CD8-positive, alpha-beta memory T cell (primary cell): ENCODE data around the gene WT1. TPM values are rescaled to one million over a fixed set of nuclear protein-coding genes. Genes with fewer than 3 reads are reported as not detected.

Experiments
- CTCF ChIA-PET: fragments of 350-600 bp; sonication (Branson Sonifier 250); formaldehyde crosslinking; loops from one replicate; lab custom pipeline; 2021; ENCODE audit warnings: antibody characterized with exemption; lab: Charles Lee
- POLR2A ChIA-PET: fragments of 350-600 bp; sonication (Branson Sonifier 250); formaldehyde crosslinking; loops from one replicate; lab custom pipeline; 2021; ENCODE audit warnings: antibody characterized with exemption; lab: Charles Lee
- DNase-seq, 5 donors: peaks; one replicate each; pipeline versions ENCODE4 v3.0.0 to v3.0.0-alpha.2; 2020 to 2022; ENCODE audit warnings: mixed read lengths in 1 of 5
- H3K27ac ChIP-seq: one replicate; pipeline ENCODE4 v1.7.0; 2013; ENCODE audit warnings: low read depth, mild to moderate bottlenecking, low read length, moderate library complexity
- H3K27me3 ChIP-seq: 2 replicates; pipeline ENCODE4 v1.7.0; 2013; ENCODE audit warnings: low read length, mild to moderate bottlenecking; ENCODE audit not compliant: insufficient read depth, poor library complexity, severe bottlenecking
- H3K36me3 ChIP-seq: 2 replicates; pipeline ENCODE4 v1.7.0; 2013; ENCODE audit warnings: mild to moderate bottlenecking, low read length, moderate library complexity; ENCODE audit not compliant: insufficient read depth
- H3K4me1 ChIP-seq: 2 replicates; pipeline ENCODE4 v1.7.0; 2013; ENCODE audit warnings: mild to moderate bottlenecking, low read length, moderate library complexity; ENCODE audit not compliant: insufficient read depth
- H3K4me3 ChIP-seq: 2 replicates; pipeline ENCODE4 v1.7.0; 2013; ENCODE audit warnings: mild to moderate bottlenecking, low read length
- H3K9me3 ChIP-seq: 2 replicates; pipeline ENCODE4 v1.7.0; 2013; ENCODE audit warnings: mild to moderate bottlenecking, low read length
- H3K27ac Mint-ChIP-seq, 8 donors: one replicate each; pipeline ENCODE4 v1.8.0; 2020 to 2021; ENCODE audit warnings: mixed read lengths in 8 of 8, mild to moderate bottlenecking in 6 of 8, inconsistent platforms in 3 of 8, moderate library complexity in 3 of 8
- H3K27me3 Mint-ChIP-seq, 2 donors: one replicate each; pipeline ENCODE4 v1.8.0; 2020 to 2021; ENCODE audit warnings: mixed read lengths in 2 of 2, mild to moderate bottlenecking in 1 of 2, moderate library complexity in 1 of 2
- H3K36me3 Mint-ChIP-seq, 3 donors: one replicate each; pipeline ENCODE4 v1.8.0; 2020 to 2021; ENCODE audit warnings: mixed read lengths in 3 of 3, inconsistent platforms in 1 of 3, mild to moderate bottlenecking in 1 of 3
- H3K4me1 Mint-ChIP-seq, 3 donors: one replicate each; pipeline ENCODE4 v1.8.0; 2020 to 2021; ENCODE audit warnings: mixed read lengths in 3 of 3, inconsistent platforms in 1 of 3, mild to moderate bottlenecking in 1 of 3
- H3K4me3 Mint-ChIP-seq, 7 donors: one replicate each; pipeline ENCODE4 v1.8.0; 2020 to 2021; ENCODE audit warnings: mixed read lengths in 7 of 7, mild to moderate bottlenecking in 6 of 7, moderate library complexity in 4 of 7, inconsistent platforms in 2 of 7
- H3K9me3 Mint-ChIP-seq, 5 donors: one replicate each; pipeline ENCODE4 v1.8.0; 2020 to 2022; ENCODE audit warnings: mixed read lengths in 5 of 5, mild to moderate bottlenecking in 3 of 5, moderate library complexity in 2 of 5, inconsistent platforms in 1 of 5
- polyA plus RNA-seq: library from polyadenylated mRNA; unstranded; fragments of 300-500 nt; fragmentation: Illumina TruSeq; gene quantifications from one replicate; pipeline ENCODE4 v1.2.3, GENCODE V29; 2021
- total RNA-seq, 2 experiments: library from RNA; stranded (reverse); gene quantifications; one replicate each; pipeline ENCODE4 v1.2.3, GENCODE V29; 2021

The WT1 gene
- total and polyA plus RNA-seq, 3 experiments from 2014 or later = not detected

DNA sequence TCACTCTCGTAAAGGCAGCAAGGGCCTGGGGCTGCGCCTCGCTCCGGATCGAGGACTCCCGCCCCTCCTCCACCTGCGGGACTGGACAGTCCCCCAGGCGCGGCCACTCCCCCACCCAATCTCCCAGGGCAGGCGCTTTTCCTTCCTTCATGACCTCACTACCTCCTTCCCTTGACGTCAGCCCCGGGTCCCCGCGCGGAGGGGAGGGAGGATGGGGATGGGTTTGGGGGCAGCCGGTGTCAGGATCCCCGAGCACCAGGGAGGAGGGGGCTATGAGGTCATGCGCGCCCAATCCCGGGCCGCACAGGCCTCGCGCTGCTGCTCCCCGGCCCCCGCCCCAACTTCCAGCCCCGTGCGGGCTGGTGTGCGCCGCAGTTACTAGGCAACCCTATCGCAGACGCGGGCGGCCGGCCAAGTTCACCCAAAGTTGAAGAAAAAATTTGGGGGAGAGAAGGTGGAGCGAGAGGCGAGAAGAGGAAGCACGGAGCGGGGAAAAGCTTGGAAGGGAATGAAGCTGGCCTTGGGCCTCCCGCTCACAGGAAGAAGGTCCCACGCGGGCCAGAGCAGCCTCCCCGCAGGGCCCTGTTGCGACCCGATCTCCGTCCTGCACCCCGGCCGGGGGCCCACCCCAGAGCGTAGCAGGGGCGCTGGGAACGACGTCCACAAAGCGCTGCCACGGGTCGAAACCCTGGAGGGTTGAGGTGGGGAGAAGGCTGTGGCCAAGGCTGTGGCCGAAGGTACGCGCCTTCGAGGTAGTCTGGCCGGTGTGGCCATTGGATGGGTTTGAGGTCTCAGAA lies 8.3 kb downstream of the WT1 start:
- peaks cover 37 to 82% of the 10 kb centered on the region in 2 donors for H3K27me3 Mint-ChIP-seq
- peak overlapping the region in 1 of 7 donors; percentile 37 for H3K4me3 Mint-ChIP-seq
- no peak overlapping the region for H3K27ac Mint-ChIP-seq
- no peak overlapping the region for H3K4me3 ChIP-seq
- H3K9me3 ChIP-seq = no peaks in the 10 kb centered on the region
- peak overlapping the region; percentile 45 for H3K27ac ChIP-seq
- no peaks in the 10 kb centered on the region for H3K36me3 ChIP-seq
- POLR2A ChIA-PET = no interaction called here
- CTCF ChIA-PET = no interaction called here
- H3K4me1 Mint-ChIP-seq = peaks cover 3 to 14% (median 8%) of the 10 kb centered on the region in 3 donors
- peaks cover 0 to 1% (median 0%) of the 10 kb centered on the region in 3 donors for H3K36me3 Mint-ChIP-seq
- peaks cover 0 to 7% (median 3%) of the 10 kb centered on the region in 5 donors for H3K9me3 Mint-ChIP-seq
- peak in 1 of 5 donors; percentile 6 for DNase-seq
- peaks cover 9% of the 10 kb centered on the region for H3K27me3 ChIP-seq
- no peaks in the 10 kb centered on the region for H3K4me1 ChIP-seq

DNA sequence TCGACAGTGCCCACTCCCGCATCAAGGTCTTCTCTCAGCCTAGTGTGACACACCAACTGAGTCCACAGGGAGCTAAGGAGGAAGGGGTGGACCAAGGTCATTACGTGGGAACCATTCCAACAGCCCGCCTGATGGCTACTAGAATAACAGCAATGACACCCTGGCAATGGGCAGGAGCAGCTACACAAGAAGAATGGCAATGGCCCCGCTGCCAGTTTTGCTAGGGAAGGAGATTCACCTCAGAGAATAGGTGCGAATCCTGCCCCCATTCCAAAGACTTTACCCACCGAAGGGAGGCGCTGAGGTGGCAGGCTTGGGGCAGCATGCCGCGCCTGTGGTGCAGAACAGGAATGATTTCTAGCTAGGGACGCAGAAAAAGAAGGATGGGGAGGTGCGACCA lies 9.1 kb downstream of the WT1 start:
- Mint-ChIP-seq H3K36me3 (peaks cover 0 to 1% (median 0%) of the 10 kb centered on the region in 3 donors), H3K27ac (no peak overlapping the region), H3K4me3 (peak overlapping the region in 1 of 7 donors; percentile 49), H3K4me1 (peaks cover 9 to 21% (median 16%) of the 10 kb centered on the region in 3 donors), H3K9me3 (peaks cover 0 to 4% (median 2%) of the 10 kb centered on the region in 5 donors), H3K27me3 (peaks cover 34 to 77% of the 10 kb centered on the region in 2 donors)
- Histone ChIP-seq H3K4me3 (no peak overlapping the region), H3K9me3 (no peaks in the 10 kb centered on the region), H3K27me3 (peaks cover 9% of the 10 kb centered on the region), H3K27ac (no peak overlapping the region), H3K36me3 (no peaks in the 10 kb centered on the region), H3K4me1 (peaks cover 7% of the 10 kb centered on the region)
- POLR2A ChIA-PET = no interaction called here
- CTCF ChIA-PET = no interaction called here
- DNase-seq = no peak

DNA sequence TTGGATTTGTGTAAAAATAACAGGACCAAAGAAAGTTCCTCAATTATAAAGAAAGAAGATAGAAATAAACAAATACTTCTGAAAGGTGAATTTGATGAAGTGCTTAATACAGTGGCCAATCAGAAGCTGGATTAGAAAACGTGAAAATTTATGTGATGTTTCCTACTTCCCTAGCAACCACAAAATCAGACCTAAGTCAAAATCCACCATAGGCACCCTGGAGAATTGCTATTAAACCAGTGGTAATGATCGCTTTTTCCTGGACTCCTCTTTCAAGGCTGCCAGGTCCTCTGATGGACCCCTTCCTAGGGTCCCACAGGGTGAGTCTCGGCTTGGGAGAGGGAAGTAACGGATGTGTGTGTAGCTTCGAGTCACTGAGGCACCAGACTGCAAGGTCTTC lies 9.6 kb downstream of the WT1 start:
- Histone ChIP-seq H3K4me3 (no peak overlapping the region), H3K27ac (no peak overlapping the region), H3K27me3 (peaks cover 9% of the 10 kb centered on the region), H3K9me3 (no peaks in the 10 kb centered on the region), H3K4me1 (peaks cover 12% of the 10 kb centered on the region), H3K36me3 (no peaks in the 10 kb centered on the region)
- H3K27me3 Mint-ChIP-seq = peaks cover 33 to 73% of the 10 kb centered on the region in 2 donors
- H3K36me3 Mint-ChIP-seq = peaks cover 0 to 1% (median 0%) of the 10 kb centered on the region in 3 donors
- POLR2A ChIA-PET = no interaction called here
- H3K4me3 Mint-ChIP-seq = no peak overlapping the region
- no peak for DNase-seq
- CTCF ChIA-PET = no interaction called here
- peaks cover 0 to 4% (median 2%) of the 10 kb centered on the region in 5 donors for H3K9me3 Mint-ChIP-seq
- no peak overlapping the region for H3K27ac Mint-ChIP-seq
- peaks cover 13 to 25% (median 20%) of the 10 kb centered on the region in 3 donors for H3K4me1 Mint-ChIP-seq

DNA sequence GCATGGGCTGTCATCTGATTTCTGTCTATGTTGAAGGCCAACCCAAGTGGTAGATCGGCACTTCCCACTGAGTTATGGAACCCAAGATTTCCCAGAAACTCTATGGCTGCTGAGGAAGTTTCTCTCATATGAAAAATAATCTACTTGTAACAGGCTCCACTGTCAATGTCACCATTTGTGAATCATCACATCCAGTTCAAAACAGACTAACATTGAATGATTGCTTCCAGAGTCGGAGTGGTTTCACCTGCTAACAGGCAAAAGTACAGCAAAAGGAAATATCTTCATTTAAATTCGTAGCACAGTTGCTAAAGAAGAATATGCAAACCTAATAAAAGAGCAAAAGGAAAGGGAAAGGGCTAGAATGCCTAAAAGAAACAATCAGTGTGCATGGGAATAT lies 12.8 kb downstream of the WT1 start:
- Mint-ChIP-seq H3K27ac (no peak overlapping the region), H3K4me1 (peaks cover 15 to 24% (median 22%) of the 10 kb centered on the region in 3 donors), H3K36me3 (no peaks in the 10 kb centered on the region), H3K4me3 (no peak overlapping the region), H3K9me3 (peaks cover 0 to 2% (median 0%) of the 10 kb centered on the region in 5 donors), H3K27me3 (peaks cover 24 to 42% of the 10 kb centered on the region in 2 donors)
- POLR2A ChIA-PET = no interaction called here
- Histone ChIP-seq H3K9me3 (no peaks in the 10 kb centered on the region), H3K4me1 (peaks cover 14% of the 10 kb centered on the region), H3K27me3 (no peaks in the 10 kb centered on the region), H3K36me3 (no peaks in the 10 kb centered on the region), H3K4me3 (no peak overlapping the region), H3K27ac (peak overlapping the region; percentile 39)
- no peak for DNase-seq
- CTCF ChIA-PET = no interaction called here

DNA sequence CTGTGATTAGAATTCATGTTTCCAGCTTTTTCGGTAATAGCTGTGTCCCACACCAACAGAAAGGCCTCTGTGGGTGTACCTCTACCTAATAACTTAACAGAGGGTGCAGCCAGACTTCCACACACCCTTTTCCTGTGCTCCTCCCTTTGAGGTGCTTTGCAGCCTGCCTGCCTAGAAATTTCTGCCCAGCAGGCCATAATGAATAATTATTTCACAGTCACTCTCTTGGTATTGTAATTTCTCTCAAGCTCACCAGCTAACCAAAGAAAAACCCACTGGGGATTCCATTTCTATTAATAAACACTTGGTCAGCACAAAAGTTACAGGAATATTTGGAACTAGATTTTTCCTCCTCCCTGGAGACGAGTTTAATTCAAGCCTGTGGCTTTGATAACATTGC lies 13.3 kb downstream of the WT1 start:
- ChIA-PET POLR2A (no interaction called here), CTCF (interaction anchor here (1.3 kb wide), 1 partner anchor 16 kb away, joined by 3 read pairs; no protein-coding TSS in a partner anchor)
- Histone ChIP-seq H3K27me3 (no peaks in the 10 kb centered on the region), H3K36me3 (no peaks in the 10 kb centered on the region), H3K9me3 (no peaks in the 10 kb centered on the region), H3K4me3 (no peak overlapping the region), H3K4me1 (peaks cover 14% of the 10 kb centered on the region), H3K27ac (peak overlapping the region; percentile 38)
- peak overlapping the region in 1 of 8 donors; percentile 29 for H3K27ac Mint-ChIP-seq
- H3K27me3 Mint-ChIP-seq = peaks cover 24 to 39% of the 10 kb centered on the region in 2 donors
- H3K4me3 Mint-ChIP-seq = no peak overlapping the region
- H3K36me3 Mint-ChIP-seq = no peaks in the 10 kb centered on the region
- H3K4me1 Mint-ChIP-seq = peaks cover 15 to 24% (median 19%) of the 10 kb centered on the region in 3 donors
- H3K9me3 Mint-ChIP-seq = peaks cover 0 to 2% (median 0%) of the 10 kb centered on the region in 5 donors
- DNase-seq = no peak

DNA sequence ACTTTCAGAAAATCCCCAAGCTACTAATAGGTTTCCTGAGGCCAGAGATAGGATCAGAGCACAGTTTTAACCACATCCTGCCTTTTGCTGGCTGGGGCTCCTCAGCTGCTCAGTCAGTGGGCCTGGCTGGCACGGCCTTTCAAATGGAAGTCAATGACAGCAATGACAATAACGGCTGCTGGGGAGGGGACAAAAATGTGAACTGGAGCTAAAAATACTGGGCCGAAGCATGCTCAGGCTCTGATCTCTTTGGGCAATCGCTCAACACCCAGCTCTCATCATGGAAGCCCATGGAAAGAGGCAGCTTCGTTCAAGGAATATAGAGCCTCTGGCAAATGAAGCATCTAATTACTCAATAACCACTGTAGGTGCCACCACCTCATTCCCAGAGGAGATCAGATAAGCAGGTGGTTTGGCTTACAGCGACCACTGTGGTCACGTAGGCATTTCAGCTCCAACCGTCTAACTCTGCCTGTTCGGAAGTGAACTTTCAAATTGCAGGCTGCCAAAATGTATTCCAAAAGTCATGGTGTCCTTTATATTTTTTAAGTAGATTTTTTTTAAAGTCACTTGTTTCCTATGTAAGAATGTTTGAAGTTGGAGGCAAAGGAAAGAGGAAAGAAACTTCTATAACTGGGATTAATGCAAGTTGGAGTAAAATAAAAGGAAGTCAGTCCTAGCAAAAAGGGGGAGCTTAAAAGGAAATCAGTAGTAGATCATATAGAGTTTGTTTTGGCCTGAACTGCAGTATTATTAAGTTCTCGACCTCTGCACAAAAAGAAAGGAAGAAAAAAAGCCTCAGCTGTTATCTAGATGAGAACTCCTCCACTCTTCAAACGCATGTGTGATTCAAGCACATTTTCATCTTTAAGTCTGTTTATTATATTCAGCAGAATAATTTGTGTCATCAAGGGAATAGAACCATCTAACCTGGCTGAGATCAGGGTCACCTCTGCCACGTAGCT lies 14.1 kb downstream of the WT1 start:
- Histone ChIP-seq H3K4me1 (peaks cover 14% of the 10 kb centered on the region), H3K27ac (peak overlapping the region; percentile 38), H3K4me3 (no peak overlapping the region), H3K9me3 (no peaks in the 10 kb centered on the region), H3K27me3 (no peaks in the 10 kb centered on the region), H3K36me3 (no peaks in the 10 kb centered on the region)
- Mint-ChIP-seq H3K9me3 (peaks cover 0 to under 1% (median 0%) of the 10 kb centered on the region in 5 donors), H3K27me3 (peaks cover 21 to 33% of the 10 kb centered on the region in 2 donors), H3K36me3 (no peaks in the 10 kb centered on the region), H3K27ac (peak overlapping the region in 3 of 8 donors; percentile 15 to 61 (median 42)), H3K4me1 (peaks cover 13 to 24% (median 15%) of the 10 kb centered on the region in 3 donors), H3K4me3 (peak overlapping the region in 4 of 7 donors; percentile 5 to 56 (median 42))
- ChIA-PET POLR2A (no interaction called here), CTCF (interaction anchor here (1.0 to 1.3 kb wide), 2 partner anchors 15 to 19 kb away, joined by 3 read pairs; no protein-coding TSS in a partner anchor)
- peak in 2 of 5 donors; percentile 11 to 32 for DNase-seq

DNA sequence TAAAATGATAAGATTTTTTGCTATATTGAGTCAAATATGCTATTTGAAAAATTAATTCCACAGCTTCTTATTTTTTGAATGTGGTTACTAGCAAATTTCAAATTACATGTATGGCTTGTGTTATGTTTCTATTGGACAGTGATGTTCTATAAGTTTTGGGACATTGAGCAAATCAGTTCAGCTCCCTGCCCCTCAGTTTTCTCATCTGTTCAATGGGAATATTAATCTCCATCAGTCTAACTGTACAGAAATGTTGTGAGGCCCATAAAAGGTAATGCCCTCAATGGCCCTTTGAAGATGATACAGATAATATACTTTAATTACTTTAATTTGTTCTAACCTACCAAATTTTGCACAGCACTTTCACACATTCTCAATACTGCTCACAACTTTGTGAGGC lies 15.2 kb downstream of the WT1 start:
- H3K27me3 ChIP-seq = no peaks in the 10 kb centered on the region
- Mint-ChIP-seq H3K27ac (no peak overlapping the region), H3K4me3 (no peak overlapping the region), H3K36me3 (no peaks in the 10 kb centered on the region), H3K9me3 (peaks cover 0 to under 1% (median 0%) of the 10 kb centered on the region in 5 donors), H3K27me3 (peaks cover 15 to 29% of the 10 kb centered on the region in 2 donors), H3K4me1 (peaks cover 12 to 24% (median 14%) of the 10 kb centered on the region in 3 donors)
- H3K9me3 ChIP-seq = no peaks in the 10 kb centered on the region
- H3K27ac ChIP-seq = peak overlapping the region; percentile 13
- no peak overlapping the region for H3K4me3 ChIP-seq
- DNase-seq = no peak
- ChIA-PET CTCF (no interaction called here), POLR2A (no interaction called here)
- H3K4me1 ChIP-seq = peaks cover 14% of the 10 kb centered on the region
- no peaks in the 10 kb centered on the region for H3K36me3 ChIP-seq
